Body of pancreas (tissue), 4 donors: ENCODE results near the gene ISX. TPM values are rescaled to one million over a fixed set of nuclear protein-coding genes. Genes with fewer than 3 reads are reported as not detected.

ENCODE experiments used
- ATAC-seq: fragments of 150-250 bp; one replicate; pipeline ENCODE4 v1.9.1; 2016
- DNase-seq, 4 donors: peaks; one replicate each; pipeline ENCODE4 v3.0.0-alpha.2; 2019
- H3K27ac ChIP-seq, 4 donors: fragments of 200-600 bp; sonication (generic); 1 replicate in 3 of 4; 2 replicates in 1 of 4; pipeline versions ENCODE4 v1.5.1 to v1.6.1; 2016 to 2019; ENCODE audit warnings: mild to moderate bottlenecking in 1 of 4, mixed read lengths in 1 of 4, moderate library complexity in 1 of 4
- H3K27me3 ChIP-seq, 2 donors: fragments of 200-600 bp; sonication (generic); one replicate each; pipeline ENCODE4 v1.6.0; 2016; ENCODE audit warnings: mild to moderate bottlenecking in 1 of 2
- H3K36me3 ChIP-seq, 2 donors: fragments of 200-600 bp; sonication (generic); replicated peaks in 1 of 2; 2 replicates each; pipeline ENCODE4 v1.5.1; 2016; ENCODE audit warnings: low read depth in 2 of 2; ENCODE audit not compliant: insufficient read depth in 1 of 2
- H3K4me1 ChIP-seq: fragments of 200-600 bp; sonication (generic); one replicate; pipeline ENCODE4 v1.6.0; 2016
- H3K4me3 ChIP-seq, 2 donors: fragments of 200-600 bp; sonication (generic); 1 replicate in 1 of 2; 2 replicates in 1 of 2; pipeline ENCODE4 v1.5.1; 2016 to 2019
- H3K9me3 ChIP-seq, 3 donors: fragments of 200-600 bp; sonication (generic); 1 replicate in 2 of 3; 2 replicates in 1 of 3; pipeline ENCODE4 v1.5.1; 2016
- CTCF ChIP-seq, 7 experiments: fragments of 450-650 bp in 4 of 7; fragments of 200-600 bp in 3 of 7; sonication (generic) in 3 of 7; IDR thresholded peaks; one replicate each; pipeline ENCODE4 v1.5.1; 2016 to 2019; ENCODE audit warnings: antibody characterized with exemption in 7 of 7
- POLR2A ChIP-seq, 3 donors: fragments of 450-650 bp; IDR thresholded peaks; one replicate each; pipeline ENCODE4 v1.6.1; 2016; ENCODE audit warnings: antibody characterized with exemption in 3 of 3, mild to moderate bottlenecking in 2 of 3
- WGBS, 2 donors: methylation state at CpG; one replicate each; pipeline ENCODE4 v1.1.5; 2017; 5-methylcytosine and 5-hydroxymethylcytosine counted together
- intact Hi-C: fragments of 100-400 bp; cut with DNase I; formaldehyde crosslinking; loops from one replicate; pipeline ENCODE4 v1.15.1; 2023
- total RNA-seq, 2 donors: library from RNA; depleted of rRNA; stranded (reverse); fragments of >200 nt; gene quantifications; one replicate each; pipeline ENCODE4 v1.1.0, GENCODE V29; 2016

The ISX gene
- total RNA-seq, 2 donors from 2014 or later = 4.0 TPM; not detected in 1

DNA sequence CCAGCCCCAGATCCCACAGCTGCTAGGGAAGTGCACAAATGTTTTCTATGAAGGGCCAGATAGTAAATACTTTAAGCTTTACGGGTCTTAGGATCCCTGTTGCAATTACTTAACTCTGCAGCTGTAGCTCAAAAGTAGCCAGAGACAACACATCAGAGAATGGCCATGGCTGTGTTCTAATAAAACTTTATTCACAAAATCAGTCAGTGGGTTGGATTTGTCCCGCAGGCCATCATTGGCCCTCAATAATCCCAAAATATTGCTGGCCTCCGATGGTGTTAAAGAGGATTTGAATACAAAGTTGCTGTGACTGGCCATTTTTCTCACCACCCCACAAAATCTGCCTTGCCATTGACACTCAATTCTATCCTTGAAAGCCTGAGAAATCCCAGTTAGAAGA, 49.6 kb downstream of the ISX start:
- no peak for ATAC-seq
- no peak overlapping the region for H3K4me3 ChIP-seq
- WGBS, 2 donors = 84 to 92% methylated on average over 3 of the region's 3 CpGs
- H3K9me3 ChIP-seq = no peaks in the 10 kb centered on the region
- H3K36me3 ChIP-seq = no peaks in the 10 kb centered on the region
- H3K27me3 ChIP-seq = no peaks in the 10 kb centered on the region
- peaks cover 11% of the 10 kb centered on the region for H3K4me1 ChIP-seq
- no peak for DNase-seq
- intact Hi-C loops = no loop called here
- TF ChIP-seq POLR2A (IDR thresholded peaks at IDR 0.05) (no peak), CTCF (IDR thresholded peaks at IDR 0.05) (no peak)
- no peak overlapping the region for H3K27ac ChIP-seq

- TF ChIP-seq CTCF (IDR thresholded peaks at IDR 0.05) (no peak), POLR2A (IDR thresholded peaks at IDR 0.05) (no peak)
- peaks cover 11% of the 10 kb centered on the region for H3K4me1 ChIP-seq
- H3K4me3 ChIP-seq = no peak overlapping the region
- ATAC-seq (no peak), DNase-seq (no peak)
- no peaks in the 10 kb centered on the region for H3K36me3 ChIP-seq
- H3K27ac ChIP-seq = no peak overlapping the region
- H3K9me3 ChIP-seq = no peaks in the 10 kb centered on the region
- intact Hi-C loops = no loop called here
- 48 to 68% methylated on average over 7 of the region's 7 CpGs for WGBS, 2 donors
- H3K27me3 ChIP-seq = no peaks in the 10 kb centered on the region
These were observed 50.3 kb downstream of the ISX start for GRCh38 chr22:35116269-35116668.

GRCh38 chr22:35116817-35117216, 50.9 kb downstream of the ISX start:
- Histone ChIP-seq H3K27ac (no peak overlapping the region), H3K27me3 (no peaks in the 10 kb centered on the region), H3K4me1 (peaks cover 11% of the 10 kb centered on the region), H3K9me3 (no peaks in the 10 kb centered on the region), H3K4me3 (no peak overlapping the region), H3K36me3 (no peaks in the 10 kb centered on the region)
- DNase-seq (no peak), ATAC-seq (no peak)
- TF ChIP-seq POLR2A (IDR thresholded peaks at IDR 0.05) (no peak), CTCF (IDR thresholded peaks at IDR 0.05) (no peak)
- 66 to 79% methylated on average over 4 to 8 of the region's 9 CpGs for WGBS, 2 donors
- intact Hi-C loops = no loop called here

DNA sequence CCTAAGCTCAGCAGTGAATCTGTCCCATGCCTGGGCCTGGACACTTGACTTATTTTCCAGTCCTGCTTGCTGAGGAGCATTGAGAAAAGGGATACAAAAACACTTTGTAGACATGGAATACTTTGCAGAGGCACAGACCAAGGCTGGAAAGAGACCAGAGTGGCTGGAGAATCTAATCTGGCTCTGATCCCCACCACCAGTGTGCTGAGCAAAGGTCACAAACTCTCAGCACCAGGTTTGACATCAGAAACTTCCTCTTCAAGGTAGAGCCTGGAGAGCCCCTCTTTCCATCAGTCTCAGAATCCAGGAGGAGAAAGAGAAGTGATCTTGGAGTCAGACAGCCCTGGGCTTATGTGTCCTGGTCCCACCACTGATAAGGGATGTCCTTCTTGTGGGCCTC, 53.5 kb downstream of the ISX start:
- Histone ChIP-seq H3K27ac (no peak overlapping the region), H3K36me3 (no peaks in the 10 kb centered on the region), H3K9me3 (no peaks in the 10 kb centered on the region), H3K4me3 (no peak overlapping the region), H3K4me1 (peaks cover 11% of the 10 kb centered on the region), H3K27me3 (no peaks in the 10 kb centered on the region)
- ATAC-seq = no peak
- no peak for DNase-seq
- intact Hi-C loops = no loop called here
- no peak for TF ChIP-seq CTCF (IDR thresholded peaks at IDR 0.05)
- no peak for TF ChIP-seq POLR2A (IDR thresholded peaks at IDR 0.05)

DNA sequence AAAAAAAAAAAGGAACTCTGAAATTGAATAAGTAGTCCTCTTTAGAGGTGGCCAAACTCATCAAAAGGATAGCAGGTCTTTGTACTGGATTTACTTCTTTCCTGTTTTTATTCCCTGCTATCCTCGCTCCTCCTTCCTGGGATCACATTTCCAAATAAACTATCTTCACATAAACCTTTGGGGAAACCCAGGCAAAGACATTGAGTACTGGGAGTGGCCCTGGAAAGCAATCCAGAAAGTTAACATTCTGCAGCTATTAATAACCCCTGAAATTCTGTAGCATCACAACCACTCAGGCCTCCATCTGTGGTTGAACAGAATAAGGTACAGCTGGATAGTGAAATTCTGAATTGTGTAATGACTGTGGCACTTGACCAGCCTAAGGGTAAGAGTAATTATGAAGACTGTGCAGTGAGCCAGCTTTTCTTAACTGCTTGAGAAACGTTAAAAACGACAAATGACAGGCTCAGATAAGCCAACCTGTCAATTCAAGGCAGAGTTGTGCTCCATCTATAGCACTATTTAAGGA, 58.8 kb downstream of the ISX start:
- no peak for ATAC-seq
- Histone ChIP-seq H3K27me3 (no peaks in the 10 kb centered on the region), H3K27ac (no peak overlapping the region), H3K4me1 (peaks cover 6% of the 10 kb centered on the region), H3K36me3 (no peaks in the 10 kb centered on the region), H3K4me3 (no peak overlapping the region), H3K9me3 (no peaks in the 10 kb centered on the region)
- no peak for DNase-seq
- no peak for TF ChIP-seq CTCF (IDR thresholded peaks at IDR 0.05)
- no peak for TF ChIP-seq POLR2A (IDR thresholded peaks at IDR 0.05)
- intact Hi-C loops = no loop called here
- 47 to 55% methylated on average over 3 of the region's 3 CpGs for WGBS, 2 donors
